Skeletal muscle tissue (tissue), 4 donors: ENCODE measurements around the gene ZNF831. TPM values are rescaled to one million over a fixed set of nuclear protein-coding genes. Genes with fewer than 3 reads are reported as not detected.

Experiments
- H3K27ac ChIP-seq: one replicate; pipeline ENCODE4 v1.7.0; 2013; ENCODE audit warnings: mild to moderate bottlenecking, low read depth, low read length, inconsistent platforms
- H3K27me3 ChIP-seq, 3 donors: one replicate each; pipeline ENCODE4 v1.7.0; 2013; ENCODE audit warnings: low read length in 3 of 3; ENCODE audit not compliant: control insufficient read depth in 3 of 3, insufficient read depth in 3 of 3
- H3K36me3 ChIP-seq, 3 donors: one replicate each; pipeline ENCODE4 v1.7.0; 2013; ENCODE audit warnings: low read length in 3 of 3; ENCODE audit not compliant: control insufficient read depth in 3 of 3, insufficient read depth in 3 of 3
- H3K4me1 ChIP-seq, 3 donors: one replicate each; pipeline ENCODE4 v1.7.0; 2013; ENCODE audit warnings: low read length in 3 of 3, mild to moderate bottlenecking in 3 of 3; ENCODE audit not compliant: control insufficient read depth in 3 of 3, insufficient read depth in 3 of 3
- H3K4me3 ChIP-seq, 3 donors: one replicate each; pipeline ENCODE4 v1.7.0; 2013; ENCODE audit warnings: low read length in 3 of 3
- H3K9ac ChIP-seq, 3 donors: one replicate each; pipeline ENCODE4 v1.7.0; 2013; ENCODE audit warnings: low read length in 3 of 3, mild to moderate bottlenecking in 3 of 3, moderate library complexity in 2 of 3, low read depth in 1 of 3
- H3K9me3 ChIP-seq, 3 donors: one replicate each; pipeline ENCODE4 v1.7.0; 2013; ENCODE audit warnings: low read length in 3 of 3; ENCODE audit not compliant: control insufficient read depth in 3 of 3
- total RNA-seq: library from RNA; depleted of rRNA; stranded (reverse); fragments of >200 nt; gene quantifications from one replicate; pipeline ENCODE4 v1.2.3, GENCODE V29; 2014
- donor health status: Osteomylitis.

ZNF831 gene
- under 0.01 TPM for total RNA-seq

GRCh38 chr20:59163631-59164530 is at the start of gene ZNF831:
Gene ZNF831, plus strand, starts transcription at chr20:59163821. Its CDS starts 27,199 bp downstream, at chr20:59191020.
- Histone ChIP-seq H3K9ac (no peak within 1 kb of the TSS), H3K27me3 (peaks cover 5 to 12% (median 9%) of the 10 kb centered on the region in 3 donors), H3K27ac (no peak within 1 kb of the TSS), H3K36me3 (no peaks in the 10 kb centered on the region), H3K4me1 (peaks cover 0 to 3% (median 0%) of the 10 kb centered on the region in 3 donors), H3K4me3 (no peak within 1 kb of the TSS), H3K9me3 (no peaks in the 10 kb centered on the region)

GRCh38 chr20:59117526-59117925 is 46.1 kb upstream of the ZNF831 start:
- Histone ChIP-seq H3K36me3 (no peaks in the 10 kb centered on the region), H3K27ac (no peak overlapping the region), H3K4me3 (no peak overlapping the region), H3K4me1 (no peaks in the 10 kb centered on the region), H3K9me3 (peaks cover 0 to 4% (median 3%) of the 10 kb centered on the region in 3 donors), H3K9ac (no peak overlapping the region), H3K27me3 (peaks cover 2 to 7% (median 4%) of the 10 kb centered on the region in 3 donors)

GRCh38 chr20:59118855-59119254 is 44.8 kb upstream of the ZNF831 start:
- Histone ChIP-seq H3K9ac (no peak overlapping the region), H3K27ac (no peak overlapping the region), H3K27me3 (peaks cover 4 to 9% (median 8%) of the 10 kb centered on the region in 3 donors), H3K36me3 (no peaks in the 10 kb centered on the region), H3K4me3 (no peak overlapping the region), H3K4me1 (no peaks in the 10 kb centered on the region), H3K9me3 (peaks cover 0 to 3% (median 0%) of the 10 kb centered on the region in 3 donors)

GRCh38 chr20:59120491-59120890 is 43.1 kb upstream of the ZNF831 start:
- H3K9ac ChIP-seq = no peak overlapping the region
- H3K4me1 ChIP-seq = no peaks in the 10 kb centered on the region
- no peaks in the 10 kb centered on the region for H3K36me3 ChIP-seq
- peaks cover 8 to 9% (median 9%) of the 10 kb centered on the region in 3 donors for H3K27me3 ChIP-seq
- H3K4me3 ChIP-seq = no peak overlapping the region
- no peak overlapping the region for H3K27ac ChIP-seq
- peaks cover 0 to 3% (median 0%) of the 10 kb centered on the region in 3 donors for H3K9me3 ChIP-seq

GRCh38 chr20:59120919-59121318 is 42.7 kb upstream of the ZNF831 start:
- Histone ChIP-seq H3K4me3 (no peak overlapping the region), H3K4me1 (no peaks in the 10 kb centered on the region), H3K36me3 (no peaks in the 10 kb centered on the region), H3K9ac (no peak overlapping the region), H3K27ac (no peak overlapping the region), H3K27me3 (peaks cover 8 to 9% (median 9%) of the 10 kb centered on the region in 3 donors), H3K9me3 (peaks cover 0 to 3% (median 0%) of the 10 kb centered on the region in 3 donors)

- Histone ChIP-seq H3K9me3 (peaks cover 0 to 3% (median 0%) of the 10 kb centered on the region in 3 donors), H3K27ac (no peak overlapping the region), H3K9ac (no peak overlapping the region), H3K36me3 (no peaks in the 10 kb centered on the region), H3K4me3 (no peak overlapping the region), H3K4me1 (no peaks in the 10 kb centered on the region), H3K27me3 (peaks cover 8 to 9% (median 9%) of the 10 kb centered on the region in 3 donors)
Observed at GRCh38 chr20:59121714-59122565, 41.7 kb upstream of the ZNF831 start.

GRCh38 chr20:59122566-59122919 is 41.1 kb upstream of the ZNF831 start:
- Histone ChIP-seq H3K27me3 (peaks cover 8 to 9% (median 9%) of the 10 kb centered on the region in 3 donors), H3K9me3 (peaks cover 0 to 3% (median 0%) of the 10 kb centered on the region in 3 donors), H3K9ac (no peak overlapping the region), H3K27ac (no peak overlapping the region), H3K4me1 (no peaks in the 10 kb centered on the region), H3K4me3 (no peak overlapping the region), H3K36me3 (no peaks in the 10 kb centered on the region)

GRCh38 chr20:59123011-59123677 is 40.5 kb upstream of the ZNF831 start:
- Histone ChIP-seq H3K9me3 (peaks cover 0 to 3% (median 0%) of the 10 kb centered on the region in 3 donors), H3K36me3 (no peaks in the 10 kb centered on the region), H3K4me3 (no peak overlapping the region), H3K27me3 (peaks cover 8 to 9% (median 9%) of the 10 kb centered on the region in 3 donors), H3K27ac (no peak overlapping the region), H3K4me1 (no peaks in the 10 kb centered on the region), H3K9ac (no peak overlapping the region)

GRCh38 chr20:59123678-59124255 is 39.9 kb upstream of the ZNF831 start:
- Histone ChIP-seq H3K4me1 (no peaks in the 10 kb centered on the region), H3K36me3 (no peaks in the 10 kb centered on the region), H3K27me3 (peaks cover 6 to 9% (median 8%) of the 10 kb centered on the region in 3 donors), H3K27ac (no peak overlapping the region), H3K4me3 (no peak overlapping the region), H3K9ac (no peak overlapping the region), H3K9me3 (peaks cover 0 to 3% (median 0%) of the 10 kb centered on the region in 3 donors)
